ENCODE measurements around the gene DDX3X.
"Not testable (repeated sequence)": the region's sequence is repeated elsewhere in the genome, so short reads cannot be mapped to it uniquely, and the experiment has no call there.

The DDX3X gene
- 1,049 to 3,475 reads per million in 2 donors for total RNA-seq

GRCh38 chrX:41333744-41334362 is at the start of gene DDX3X:
Gene DDX3X, plus strand, starts transcription at chrX:41334162. Its CDS starts 91 bp downstream, at chrX:41334253.
- DNase-seq: peak; percentile 88

- not testable (repeated sequence) for DNase-seq
Measured at GRCh38 chrX:41285928-41286327, 48.0 kb upstream of the DDX3X start.

- no peak for DNase-seq
Measured at GRCh38 chrX:41288641-41289040, 45.3 kb upstream of the DDX3X start.

GRCh38 chrX:41289095-41289494 is 44.9 kb upstream of the DDX3X start:
- DNase-seq: no peak

- DNase-seq: no peak
Measured at GRCh38 chrX:41291309-41291708, 42.7 kb upstream of the DDX3X start.

- DNase-seq: no peak
Measured at GRCh38 chrX:41293269-41293668, 40.7 kb upstream of the DDX3X start.

GRCh38 chrX:41300758-41301437 is 33.1 kb upstream of the DDX3X start:
- no peak for DNase-seq

GRCh38 chrX:41301438-41301824 is 32.5 kb upstream of the DDX3X start:
- DNase-seq: no peak

- DNase-seq: no peak
Measured at GRCh38 chrX:41302370-41302769, 31.6 kb upstream of the DDX3X start.

GRCh38 chrX:41303013-41303412 is 30.9 kb upstream of the DDX3X start:
- DNase-seq: no peak

GRCh38 chrX:41304178-41304577 is 29.8 kb upstream of the DDX3X start:
- DNase-seq: no peak

- DNase-seq: no peak
Measured at GRCh38 chrX:41308884-41309647, 24.9 kb upstream of the DDX3X start.

- no peak for DNase-seq
Measured at GRCh38 chrX:41312786-41313185, 21.2 kb upstream of the DDX3X start.

GRCh38 chrX:41313419-41313818 is 20.5 kb upstream of the DDX3X start:
- DNase-seq: no peak

- DNase-seq: no peak
Measured at GRCh38 chrX:41314204-41314603, 19.8 kb upstream of the DDX3X start.

GRCh38 chrX:41314881-41315280 is 19.1 kb upstream of the DDX3X start:
- DNase-seq: no peak

- DNase-seq: not testable (repeated sequence)
Measured at GRCh38 chrX:41316266-41316665, 17.7 kb upstream of the DDX3X start.

- DNase-seq: no peak
Measured at GRCh38 chrX:41317477-41318208, 16.3 kb upstream of the DDX3X start.

GRCh38 chrX:41320393-41320792 is 13.6 kb upstream of the DDX3X start:
- DNase-seq: no peak

GRCh38 chrX:41322821-41323603 is 10.9 kb upstream of the DDX3X start:
- no peak for DNase-seq

- DNase-seq: no peak
Measured at GRCh38 chrX:41326431-41326830, 7.5 kb upstream of the DDX3X start.

- no peak for DNase-seq
Measured at GRCh38 chrX:41327341-41327740, 6.6 kb upstream of the DDX3X start.
